ENCODE data around the gene C1QTNF6.

The C1QTNF6 gene

GRCh38 chr22:37222440-37222971, 34.5 kb upstream of the C1QTNF6 start:
- no peak for DNase-seq

DNA sequence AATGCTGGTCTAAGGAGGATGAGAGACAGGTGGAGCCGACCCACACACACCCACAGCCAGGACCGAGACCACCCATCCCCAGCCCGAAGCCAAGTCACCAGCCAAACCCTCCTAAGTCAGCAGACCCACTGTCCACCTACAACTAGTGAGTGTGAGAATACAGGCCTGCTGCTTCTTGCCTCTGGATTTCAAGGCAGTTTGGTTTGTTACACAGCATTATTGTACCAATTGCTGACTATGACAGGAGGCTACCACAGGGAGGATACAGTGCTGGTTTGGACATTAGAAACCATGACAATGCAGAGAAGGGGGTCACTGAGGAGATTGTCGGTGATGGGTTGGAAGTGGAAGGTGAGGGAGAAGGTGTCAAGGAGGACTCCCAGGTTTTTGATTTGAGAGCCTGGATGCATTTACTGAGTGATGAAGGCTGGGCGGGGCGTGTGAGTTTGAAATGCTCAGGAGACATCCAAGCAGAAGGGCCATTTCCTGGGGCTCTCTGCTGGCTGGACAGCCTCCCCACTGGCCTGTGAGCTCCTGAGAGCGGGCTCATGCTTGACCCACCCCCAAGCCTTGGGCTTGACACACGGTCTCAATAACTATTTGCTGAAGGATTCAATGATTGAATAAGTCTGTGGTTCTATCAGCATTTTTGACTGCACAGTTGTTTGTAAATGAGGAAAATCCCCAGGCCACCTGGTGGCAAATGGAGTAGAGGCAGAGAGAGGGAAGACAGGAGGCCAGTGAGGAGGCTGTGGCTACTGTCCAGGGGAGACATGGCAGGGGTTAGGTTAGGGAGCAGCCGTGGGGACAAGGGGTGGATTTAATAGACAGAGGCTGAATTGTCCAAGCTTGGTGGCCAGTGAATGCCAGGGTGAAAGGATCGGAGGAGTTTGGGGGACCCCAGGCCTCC, 33.6 kb upstream of the C1QTNF6 start:
- no peak for DNase-seq

DNA sequence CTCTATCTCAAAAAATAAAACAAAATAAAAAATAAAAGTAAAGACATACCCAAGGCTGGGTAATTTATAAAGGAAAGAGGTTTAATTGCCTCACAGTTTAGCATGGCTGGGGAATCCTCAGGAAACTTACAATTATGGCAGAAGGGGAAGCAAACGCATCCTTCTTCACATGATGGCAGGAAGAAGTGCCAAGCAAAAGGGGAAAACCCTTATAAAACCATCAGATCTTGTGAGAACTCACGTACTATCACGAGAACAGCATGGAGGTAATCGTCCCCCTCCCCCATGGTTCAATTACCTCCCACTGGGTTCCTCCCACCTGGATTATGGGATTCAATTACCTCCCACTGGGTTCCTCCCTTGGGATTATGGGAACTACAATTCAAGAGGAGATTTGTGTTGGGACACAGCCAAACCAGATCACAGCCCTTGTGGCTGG, 32.5 kb upstream of the C1QTNF6 start:
- DNase-seq, result no peak

GRCh38 chr22:37219533-37219932, 31.5 kb upstream of the C1QTNF6 start:
- no peak for DNase-seq

- no peak for DNase-seq
Measured at GRCh38 chr22:37218771-37219411, 30.8 kb upstream of the C1QTNF6 start.

- DNase-seq, result no peak
Measured at GRCh38 chr22:37218399-37218770, 30.3 kb upstream of the C1QTNF6 start.

GRCh38 chr22:37215890-37216289, 27.8 kb upstream of the C1QTNF6 start:
- no peak for DNase-seq

- no peak for DNase-seq
Measured at GRCh38 chr22:37214731-37215030, 26.6 kb upstream of the C1QTNF6 start.

DNA sequence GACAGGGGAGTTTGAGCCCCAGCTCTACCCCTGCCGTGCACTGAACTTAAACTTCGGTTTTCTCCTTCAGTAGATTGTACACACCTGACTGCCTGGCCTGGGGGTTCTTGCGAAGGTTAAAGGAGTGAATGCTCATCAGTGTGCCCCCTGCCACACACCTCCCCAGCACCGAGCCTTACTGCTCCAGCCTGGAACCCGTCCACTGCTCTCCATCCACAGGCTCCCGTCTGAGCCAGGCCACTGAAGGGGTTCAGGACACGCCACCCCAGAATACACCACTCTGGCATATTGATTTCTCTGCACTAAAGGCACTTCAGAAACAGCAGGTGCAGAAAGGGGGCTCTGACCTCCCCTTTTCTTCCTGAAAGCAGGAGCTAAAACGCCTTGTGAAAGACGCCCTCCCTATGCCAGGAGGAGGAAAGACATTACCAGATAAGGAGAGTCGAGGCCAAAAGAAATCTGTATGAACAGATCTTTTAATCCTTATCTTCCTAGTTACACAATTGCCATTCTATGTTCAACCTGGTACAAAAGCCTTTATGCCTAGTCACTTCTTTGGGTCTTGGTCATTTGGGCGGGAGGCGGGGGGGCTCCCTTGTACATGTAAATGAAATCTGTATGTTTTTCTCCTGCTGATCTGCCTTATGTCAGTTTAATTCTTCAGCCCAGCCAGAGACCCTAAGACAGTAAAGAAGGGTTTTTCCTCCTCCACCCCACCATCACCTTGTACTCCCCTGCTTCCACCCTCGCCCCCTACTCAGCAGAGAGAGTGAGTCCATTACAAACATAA, 26.1 kb upstream of the C1QTNF6 start:
- DNase-seq, result no peak

- no peak for DNase-seq
Measured at GRCh38 chr22:37213218-37213855, 25.3 kb upstream of the C1QTNF6 start.

- no peak for DNase-seq
Measured at GRCh38 chr22:37212174-37212906, 24.3 kb upstream of the C1QTNF6 start, which contains the start of gene SSTR3. SSTR3 (minus strand) TSS chr22:37212477; CDS start chr22:37207803, 4,674 bp downstream.

- no peak for DNase-seq
Measured at GRCh38 chr22:37211866-37212173, 23.8 kb upstream of the C1QTNF6 start.

- no peak for DNase-seq
Measured at GRCh38 chr22:37211075-37211865, 23.2 kb upstream of the C1QTNF6 start.

- no peak for DNase-seq
Measured at GRCh38 chr22:37210041-37210803, 22.2 kb upstream of the C1QTNF6 start.

DNA sequence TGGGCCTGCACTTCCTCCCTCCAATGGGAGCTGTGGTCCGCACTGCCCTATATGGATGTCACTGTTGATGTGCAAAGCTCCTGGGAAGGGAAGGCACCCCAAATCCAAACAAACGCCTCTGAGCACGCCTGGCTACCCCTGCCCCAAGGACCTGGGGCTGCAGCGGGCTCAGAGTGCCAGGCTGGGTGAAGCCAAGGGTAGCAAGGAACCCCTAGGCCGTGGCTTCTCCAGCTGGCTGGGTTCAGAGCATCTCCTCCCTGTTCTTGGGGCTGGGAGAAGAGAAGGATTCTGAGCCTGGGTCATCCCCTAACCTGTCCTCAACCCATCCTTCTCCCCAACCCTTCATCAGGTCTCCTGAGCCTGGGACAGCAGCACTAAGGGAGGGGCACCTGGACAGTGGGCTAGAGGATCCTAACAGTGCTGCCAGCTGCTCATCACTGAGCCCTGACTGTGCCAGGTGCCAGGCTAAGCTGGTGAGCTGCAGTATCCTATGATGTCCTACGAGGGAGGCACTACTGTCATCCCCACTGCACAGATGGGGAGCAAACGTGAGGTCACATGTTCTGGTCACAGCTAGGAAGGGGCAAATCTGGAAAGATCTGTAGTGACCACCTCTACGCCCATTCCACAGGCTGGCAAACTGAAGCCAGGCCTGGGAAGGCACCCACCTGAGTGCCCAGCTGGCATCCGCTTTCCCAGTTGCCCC, 21.2 kb upstream of the C1QTNF6 start:
- no peak for DNase-seq

DNA sequence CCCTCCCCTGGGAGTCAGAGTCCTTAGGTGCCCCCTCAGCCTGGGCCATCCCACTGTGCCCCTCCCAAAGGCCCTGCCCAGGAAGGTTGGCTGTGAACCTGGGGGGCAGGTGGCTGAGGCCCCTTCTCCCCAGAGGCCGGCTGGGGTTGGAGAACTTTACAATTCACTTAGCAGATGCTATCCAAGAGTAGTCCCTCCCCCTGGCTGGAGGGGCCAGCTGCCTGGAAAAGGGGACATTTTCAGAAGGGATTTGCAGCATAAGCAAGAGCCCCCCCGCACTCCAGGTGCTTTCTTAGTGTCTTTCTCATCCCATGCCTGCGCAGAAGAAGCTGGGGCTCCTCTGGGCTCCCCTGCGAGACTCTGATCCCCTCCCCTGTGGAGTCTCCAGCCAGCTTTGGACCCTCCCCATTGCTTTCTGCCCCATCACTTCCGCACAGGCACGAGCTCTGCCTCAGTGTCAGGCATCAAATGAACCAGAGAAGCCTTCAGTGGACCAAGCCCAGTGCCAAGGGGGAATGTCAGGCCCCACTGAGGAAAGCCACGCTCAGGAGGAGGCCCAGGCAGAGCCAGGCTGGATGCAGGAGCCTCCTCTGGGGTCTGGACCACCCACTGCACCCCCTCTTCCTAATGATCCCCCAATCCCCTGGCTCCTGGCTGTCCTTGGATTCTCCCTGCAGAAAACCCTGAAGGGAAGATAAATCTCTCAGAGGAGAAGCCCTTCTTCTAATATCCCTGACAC, 20.5 kb upstream of the C1QTNF6 start:
- DNase-seq, result no peak

- no peak for DNase-seq
Measured at GRCh38 chr22:37207981-37208380, 19.9 kb upstream of the C1QTNF6 start.

GRCh38 chr22:37206841-37207821, 19.1 kb upstream of the C1QTNF6 start:
- no peak for DNase-seq
